ENCODE data around the gene SLC17A9.

The SLC17A9 gene

GRCh38 chr20:62940875-62941274 is 11.6 kb upstream of the SLC17A9 start:
- DNase-seq, result no peak

DNA sequence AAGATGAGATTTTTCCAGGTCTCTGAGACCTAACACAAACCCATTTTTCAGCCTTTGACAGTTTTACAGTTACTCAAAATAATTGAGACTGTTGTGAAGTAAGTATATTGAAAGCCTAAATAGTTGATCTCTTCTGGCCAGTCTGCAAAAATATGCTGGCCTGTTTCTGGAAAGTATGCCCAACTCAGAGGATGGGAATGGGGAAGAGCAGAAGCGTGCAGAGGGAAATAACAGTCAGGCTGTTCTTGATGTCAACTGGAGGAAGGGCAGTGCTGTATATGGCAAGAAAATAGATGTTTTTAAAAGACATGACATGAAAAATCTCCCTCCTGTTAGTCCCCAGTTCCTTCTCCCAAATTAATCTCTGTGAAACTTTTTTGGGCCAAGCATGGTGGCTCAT is 10.7 kb upstream of the SLC17A9 start:
- no peak for DNase-seq

GRCh38 chr20:62942456-62942855 is 10.1 kb upstream of the SLC17A9 start:
- no peak for DNase-seq

GRCh38 chr20:62943396-62943795 is 9.1 kb upstream of the SLC17A9 start:
- DNase-seq, result no peak

- no peak for DNase-seq
Observed at GRCh38 chr20:62944184-62944583, 8.3 kb upstream of the SLC17A9 start.

- DNase-seq, result no peak
Observed at GRCh38 chr20:62944746-62945145, 7.8 kb upstream of the SLC17A9 start.

DNA sequence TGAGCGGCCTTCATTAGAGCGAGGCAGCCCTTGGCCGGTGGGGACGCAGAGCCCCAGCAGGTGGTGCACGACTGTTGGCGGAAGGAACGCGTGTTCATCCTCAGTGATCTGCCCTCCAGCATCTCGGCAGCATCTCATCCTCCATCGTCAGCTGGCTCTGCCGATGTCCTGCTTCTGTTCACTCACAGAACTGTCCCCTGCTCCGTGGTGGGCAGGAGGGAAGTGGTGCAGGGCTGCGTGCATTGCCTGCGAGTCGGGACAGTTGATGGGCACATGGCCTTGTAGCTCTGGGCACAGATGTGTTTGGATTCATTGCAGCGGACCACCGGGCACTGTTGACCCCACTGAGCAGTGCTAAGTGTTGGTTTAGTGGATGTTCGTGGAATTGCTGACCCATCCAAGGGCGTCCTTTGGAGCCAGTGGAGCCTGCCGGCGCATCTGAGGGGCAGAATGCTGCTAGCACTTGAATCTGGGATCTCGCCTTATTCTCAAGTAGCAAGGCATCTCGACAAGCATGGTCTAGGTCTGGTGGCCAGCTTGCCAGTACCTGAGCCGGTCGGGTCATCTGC is 6.7 kb upstream of the SLC17A9 start:
- DNase-seq, result no peak

GRCh38 chr20:62946918-62947317 is 5.6 kb upstream of the SLC17A9 start:
- DNase-seq, result peak; percentile 53

DNA sequence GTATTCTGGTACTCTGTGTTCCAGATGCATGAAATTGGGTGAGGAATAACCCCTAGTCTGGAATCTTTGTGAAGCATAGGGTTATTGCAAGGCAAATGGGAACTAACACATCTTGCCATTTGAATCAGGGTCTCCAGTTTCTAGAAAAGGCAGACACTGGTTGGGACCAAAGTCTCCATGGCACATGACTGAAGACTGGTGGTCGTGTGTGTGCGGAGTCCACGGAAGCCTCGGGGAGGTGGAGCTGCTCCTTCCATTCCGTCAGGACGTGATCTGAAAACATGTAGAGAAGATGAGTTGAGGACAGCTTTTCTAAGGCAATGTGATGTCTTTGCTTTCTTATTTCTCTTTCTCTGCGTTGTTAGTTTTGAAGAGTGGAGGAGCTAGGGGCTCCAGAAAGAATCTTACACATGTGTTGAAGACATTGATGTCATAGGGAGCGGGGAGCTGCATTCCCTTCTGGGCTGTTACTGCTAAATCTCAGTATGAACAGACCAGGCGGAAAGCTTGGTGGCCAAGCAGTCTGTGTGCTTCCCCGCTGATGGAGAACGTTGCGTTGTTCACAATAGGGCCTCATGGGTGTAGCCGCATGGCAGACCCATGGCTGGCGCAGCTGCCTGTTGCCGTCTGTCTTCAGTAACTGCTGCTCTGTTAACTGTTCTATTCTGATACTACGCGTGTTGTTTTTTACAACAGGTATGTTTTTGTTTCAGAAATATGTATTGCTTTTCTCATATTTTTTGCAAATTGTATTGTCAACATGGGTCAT is 4.8 kb upstream of the SLC17A9 start:
- DNase-seq, result no peak

DNA sequence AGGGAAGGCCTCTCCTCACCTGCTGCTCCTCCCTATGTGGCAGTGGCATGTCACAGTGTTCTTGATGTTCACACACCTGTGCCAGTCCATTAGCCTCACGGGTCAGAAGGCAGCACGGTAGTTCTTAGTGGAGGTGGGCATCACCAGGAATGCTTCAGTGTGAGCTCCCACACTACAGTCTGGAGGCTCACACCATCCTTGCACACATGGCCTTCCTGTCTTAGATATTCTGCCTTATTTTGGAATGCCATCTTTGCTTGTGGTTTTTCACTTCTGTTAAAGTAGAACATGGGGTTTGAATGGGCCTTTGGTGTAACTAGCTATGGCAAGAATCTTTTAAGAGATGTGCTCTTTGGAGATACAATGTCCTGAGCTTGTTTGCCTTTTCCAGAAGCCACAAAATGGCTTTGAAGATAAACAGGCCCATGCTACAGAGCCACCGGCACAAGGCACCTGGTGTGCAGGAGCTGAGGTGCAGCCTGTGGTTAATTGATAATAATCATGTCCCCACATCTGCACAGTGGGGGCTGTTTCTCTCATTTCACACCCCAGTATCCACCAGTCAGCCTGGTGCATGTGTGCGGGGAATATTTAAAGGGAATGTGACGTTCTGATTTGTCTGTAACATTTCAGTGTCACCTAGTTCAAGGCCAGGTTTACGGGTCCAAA is 3.2 kb upstream of the SLC17A9 start:
- DNase-seq, result no peak

DNA sequence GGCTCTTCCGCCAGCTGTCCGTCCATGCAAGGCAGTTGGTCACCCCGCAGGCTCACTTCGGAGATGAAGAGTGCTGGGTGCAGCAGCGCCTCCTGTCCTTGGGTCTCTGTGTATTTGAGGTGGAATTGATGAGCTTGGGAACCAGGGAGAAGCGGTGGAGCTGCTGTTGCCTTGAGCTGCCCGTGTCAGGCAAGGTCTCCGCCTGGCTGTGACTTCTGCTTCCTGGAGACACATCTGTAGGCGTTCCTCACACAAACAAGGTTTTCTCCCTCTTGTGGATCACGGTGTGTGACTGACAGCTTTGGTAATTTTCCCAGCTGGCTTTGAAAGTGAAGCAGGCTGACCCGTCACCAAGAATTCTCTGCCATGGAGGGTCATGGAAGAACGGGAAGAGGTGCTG is 2.5 kb upstream of the SLC17A9 start:
- DNase-seq, result no peak

- no peak for DNase-seq
Observed at GRCh38 chr20:62950741-62951140, 1.8 kb upstream of the SLC17A9 start.

GRCh38 chr20:62951143-62951895 is 1.2 kb upstream of the SLC17A9 start:
- no peak for DNase-seq

- DNase-seq, result no peak
Observed at GRCh38 chr20:62951896-62952372, 575 bp upstream of the SLC17A9 start.

DNA sequence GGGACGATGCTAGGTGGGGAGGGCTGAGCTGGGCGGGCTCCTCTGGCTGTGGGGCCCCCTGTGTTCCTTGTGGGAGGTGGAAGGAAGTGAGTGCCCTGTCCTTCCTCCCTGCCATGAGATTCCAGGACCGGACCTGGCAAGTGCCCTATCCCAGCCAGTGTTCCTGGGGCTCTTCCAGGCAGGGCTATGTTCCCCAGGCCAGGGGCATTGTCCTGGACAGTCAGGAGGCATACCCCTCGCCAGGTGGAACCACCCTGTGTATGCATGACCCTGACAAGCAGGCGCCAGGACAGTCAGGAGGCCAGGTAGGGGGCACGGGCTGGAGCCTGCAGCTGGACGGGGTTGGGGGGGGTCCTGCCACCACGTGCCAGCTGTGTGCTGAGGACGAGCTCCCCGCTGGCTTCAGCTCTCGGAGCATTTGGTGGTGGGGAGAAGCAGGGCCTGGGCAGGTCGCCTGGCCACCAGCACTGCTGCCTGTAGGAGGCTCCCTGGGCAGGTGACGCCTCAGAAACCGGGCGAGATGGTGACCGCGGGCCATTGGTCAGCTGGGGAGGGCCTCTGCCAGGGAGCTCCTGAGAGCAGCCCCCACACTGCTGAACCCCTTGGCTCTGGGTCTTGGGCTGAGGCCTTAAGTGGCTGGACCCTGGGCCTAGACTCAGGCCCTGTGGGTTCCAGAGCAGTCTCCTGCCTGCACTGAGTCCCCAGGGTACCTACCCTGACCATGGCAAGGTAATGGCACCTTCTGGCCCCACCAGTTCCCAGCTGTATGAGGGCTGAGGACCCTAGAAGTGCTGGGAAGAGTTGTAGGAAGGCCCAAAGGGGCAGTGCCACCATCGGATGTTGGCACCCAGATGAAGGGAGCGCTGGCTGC is 694 bp downstream of the SLC17A9 start:
- DNase-seq, result no peak

DNA sequence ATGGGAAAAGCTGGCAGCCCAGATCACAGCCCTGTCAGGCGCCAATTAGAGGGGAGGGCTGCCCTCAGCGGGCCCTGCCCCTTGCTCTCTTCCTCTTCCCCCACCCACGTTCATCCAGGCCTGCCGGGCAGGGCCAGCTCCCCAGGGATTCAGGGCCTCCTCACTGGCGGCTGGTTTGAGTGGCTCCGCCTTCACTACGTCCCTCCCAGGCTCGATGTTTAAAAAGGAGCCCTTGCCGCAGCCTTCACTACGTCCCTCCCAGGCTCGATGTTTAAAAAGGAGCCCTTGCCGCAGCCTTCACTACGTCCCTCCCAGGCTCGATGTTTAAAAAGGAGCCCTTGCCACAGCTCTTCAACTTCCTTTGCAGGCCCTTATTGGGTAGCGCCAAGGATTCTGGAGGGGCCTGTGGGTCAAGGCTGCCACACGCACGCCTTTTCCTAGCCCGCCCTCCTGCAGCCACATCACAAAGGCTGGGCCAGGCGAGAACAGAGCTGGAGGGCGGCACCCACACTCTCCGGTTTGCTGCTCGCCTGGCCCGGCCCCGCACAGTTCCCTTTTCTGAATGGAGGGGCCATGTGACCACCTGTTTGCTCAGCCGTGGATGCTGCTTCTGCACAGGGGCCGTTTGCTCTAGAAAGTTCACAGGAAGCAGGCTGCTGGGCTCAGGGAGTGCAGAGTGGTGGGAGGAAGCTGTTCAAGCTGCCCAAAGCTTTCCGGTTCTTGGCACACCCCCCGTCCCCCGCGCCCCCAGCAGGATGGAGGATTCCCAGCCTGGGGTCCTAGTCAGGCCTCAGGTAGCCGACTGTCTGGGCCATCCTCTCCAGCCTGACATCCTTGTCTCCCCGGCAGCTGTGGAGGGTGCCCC is 1.6 kb downstream of the SLC17A9 start:
- no peak for DNase-seq

DNA sequence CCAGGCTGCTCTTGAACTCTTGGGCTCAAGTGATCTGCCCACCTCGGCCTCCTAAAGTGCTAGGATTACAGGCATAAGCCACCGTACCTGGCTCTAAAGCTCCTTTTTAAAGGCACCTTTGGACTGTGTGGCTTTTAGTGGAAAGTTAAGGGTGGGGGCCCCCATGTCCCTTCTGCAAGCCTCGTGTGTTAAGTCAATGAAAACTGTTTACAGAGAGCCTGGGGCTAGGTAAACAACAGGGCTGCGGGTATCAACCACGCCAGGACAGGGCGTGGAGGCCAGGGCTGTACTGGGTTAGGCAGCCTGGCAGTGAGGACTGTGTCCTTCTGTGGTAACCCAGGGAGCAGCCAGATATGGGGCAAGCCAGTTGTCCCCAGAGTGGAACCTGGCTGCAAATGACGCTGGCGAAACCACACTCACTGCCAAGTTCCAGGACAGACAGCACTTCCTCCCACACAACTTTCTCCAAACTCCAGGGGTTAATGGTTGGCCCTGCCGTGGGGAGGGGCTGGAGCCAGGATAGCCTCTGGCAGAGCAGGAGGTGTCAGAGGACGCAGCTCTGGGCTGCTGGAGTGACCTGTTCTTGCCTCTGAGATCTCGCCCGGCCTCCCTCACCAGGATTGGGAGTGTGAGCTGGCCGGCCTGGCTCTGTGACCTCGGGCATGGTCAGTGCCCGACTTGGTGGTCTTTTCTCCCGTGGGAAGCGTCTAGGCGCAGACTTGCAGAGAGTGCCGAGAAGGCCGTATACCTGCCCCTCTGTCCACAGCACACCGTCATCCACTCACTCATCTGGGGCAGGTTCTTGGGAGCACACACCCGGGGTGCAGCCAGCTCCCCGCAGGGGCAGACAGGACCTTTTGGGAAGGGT is 3.2 kb downstream of the SLC17A9 start:
- DNase-seq, result no peak

GRCh38 chr20:62956387-62957135 is 4.1 kb downstream of the SLC17A9 start:
- DNase-seq, result no peak
